ENCODE measurements around the gene ITPK1. TPM values are rescaled to one million over a fixed set of nuclear protein-coding genes. Genes with fewer than 3 reads are reported as not detected.

Gene ITPK1
- total RNA-seq, 4 donors from 2014 or later = 37.5 to 47.5 (median 41.4) TPM

DNA sequence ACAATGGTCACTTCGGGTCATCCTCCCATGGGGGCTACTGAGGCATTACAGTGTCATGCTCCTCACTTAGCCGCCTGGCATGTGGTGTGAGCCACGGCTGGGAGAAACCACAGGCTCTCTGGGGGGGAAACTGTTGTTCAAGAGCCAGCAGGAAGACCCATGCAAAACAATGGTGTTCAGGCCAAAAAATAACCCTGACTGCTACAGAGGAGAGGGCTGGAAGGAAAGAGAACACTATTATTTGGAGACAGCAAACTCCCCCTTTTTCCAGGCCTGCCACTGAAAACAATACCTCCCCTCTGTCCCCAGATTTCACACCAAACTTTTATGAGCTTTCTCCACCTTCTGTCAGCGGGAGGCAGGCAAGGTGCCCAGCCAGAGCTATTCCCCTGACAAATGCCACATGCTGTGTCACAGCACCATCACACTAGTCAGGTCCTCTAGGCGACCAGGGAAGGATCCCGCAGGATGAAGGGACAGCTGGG lies 109.1 kb downstream of the ITPK1 start:
- intact Hi-C loops (cut with DNase I; ENCODE audit: low total_unique reads) = no loop called here
- DNase-seq (ENCODE audit: low spot score in 2 of 2) = no peak
- TF ChIP-seq CTCF (IDR thresholded peaks at IDR 0.05) (no peak), POLR2A (IDR thresholded peaks at IDR 0.05) (no peak)
- no peak overlapping the region for H3K4me3 ChIP-seq (ENCODE audit: low read depth, poor library complexity, severe bottlenecking)
- WGBS, 2 donors = 74 to 79% methylated on average over 6 of the region's 6 CpGs

DNA sequence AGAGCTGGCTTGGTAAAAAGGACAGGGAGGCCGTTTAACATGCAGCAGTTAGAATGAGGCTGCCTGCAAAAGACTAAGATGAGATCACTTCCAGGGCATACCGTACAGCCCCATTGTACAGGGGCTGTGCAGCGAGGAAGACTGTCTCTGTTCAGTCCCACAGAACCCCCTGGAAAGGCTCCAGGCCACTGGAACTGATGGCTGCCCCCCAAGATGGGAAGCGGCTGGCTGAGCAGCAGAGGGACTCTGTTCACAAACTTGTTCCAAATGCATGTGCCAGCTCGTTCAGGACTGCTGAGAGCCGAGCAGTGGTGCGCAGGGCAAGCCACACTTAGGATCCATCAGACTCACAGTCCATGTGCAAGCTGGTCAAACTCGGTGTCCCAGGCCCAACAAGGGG lies 109.9 kb downstream of the ITPK1 start:
- TF ChIP-seq CTCF (IDR thresholded peaks at IDR 0.05) = no peak
- no peak for TF ChIP-seq POLR2A (IDR thresholded peaks at IDR 0.05)
- no peak overlapping the region for H3K4me3 ChIP-seq (ENCODE audit: low read depth, poor library complexity, severe bottlenecking)
- 45 to 66% methylated on average over 6 to 8 of the region's 8 CpGs for WGBS, 2 donors
- intact Hi-C loops (cut with DNase I; ENCODE audit: low total_unique reads) = no loop called here
- no peak for DNase-seq (ENCODE audit: low spot score in 2 of 2)

- H3K4me3 ChIP-seq (ENCODE audit: low read depth, poor library complexity, severe bottlenecking) = no peak overlapping the region
- WGBS, 2 donors = 70 to 80% methylated on average over 7 of the region's 7 CpGs
- DNase-seq (ENCODE audit: low spot score in 2 of 2) = no peak
- no peak for TF ChIP-seq POLR2A (IDR thresholded peaks at IDR 0.05)
- TF ChIP-seq CTCF (IDR thresholded peaks at IDR 0.05) = no peak
- intact Hi-C loops (cut with DNase I; ENCODE audit: low total_unique reads) = no loop called here
Measured at GRCh38 chr14:93005135-93005813, 110.5 kb downstream of the ITPK1 start.

- no peak for DNase-seq (ENCODE audit: low spot score in 2 of 2)
- WGBS, 2 donors = 96% methylated on average over 7 of the region's 7 CpGs
- H3K4me3 ChIP-seq (ENCODE audit: low read depth, poor library complexity, severe bottlenecking) = no peak overlapping the region
- intact Hi-C loops (cut with DNase I; ENCODE audit: low total_unique reads) = loop anchor here (1.0 kb wide), 1 partner anchor 49 kb away; no protein-coding TSS in a partner anchor
- no peak for TF ChIP-seq POLR2A (IDR thresholded peaks at IDR 0.05)
- no peak for TF ChIP-seq CTCF (IDR thresholded peaks at IDR 0.05)
Measured at GRCh38 chr14:93004699-93005082, 111.0 kb downstream of the ITPK1 start.

- WGBS, 2 donors = 69 to 73% methylated on average over 18 of the region's 18 CpGs
- intact Hi-C loops (cut with DNase I; ENCODE audit: low total_unique reads) = loop anchor here (1.0 kb wide), 1 partner anchor 49 kb away; no protein-coding TSS in a partner anchor
- no peak for TF ChIP-seq CTCF (IDR thresholded peaks at IDR 0.05)
- TF ChIP-seq POLR2A (IDR thresholded peaks at IDR 0.05) = no peak
- no peak for DNase-seq (ENCODE audit: low spot score in 2 of 2)
- no peak overlapping the region for H3K4me3 ChIP-seq (ENCODE audit: low read depth, poor library complexity, severe bottlenecking)
Measured at GRCh38 chr14:93003945-93004698, 111.6 kb downstream of the ITPK1 start.
